ENCODE results near the gene C1QTNF5.

C1QTNF5 gene

DNA sequence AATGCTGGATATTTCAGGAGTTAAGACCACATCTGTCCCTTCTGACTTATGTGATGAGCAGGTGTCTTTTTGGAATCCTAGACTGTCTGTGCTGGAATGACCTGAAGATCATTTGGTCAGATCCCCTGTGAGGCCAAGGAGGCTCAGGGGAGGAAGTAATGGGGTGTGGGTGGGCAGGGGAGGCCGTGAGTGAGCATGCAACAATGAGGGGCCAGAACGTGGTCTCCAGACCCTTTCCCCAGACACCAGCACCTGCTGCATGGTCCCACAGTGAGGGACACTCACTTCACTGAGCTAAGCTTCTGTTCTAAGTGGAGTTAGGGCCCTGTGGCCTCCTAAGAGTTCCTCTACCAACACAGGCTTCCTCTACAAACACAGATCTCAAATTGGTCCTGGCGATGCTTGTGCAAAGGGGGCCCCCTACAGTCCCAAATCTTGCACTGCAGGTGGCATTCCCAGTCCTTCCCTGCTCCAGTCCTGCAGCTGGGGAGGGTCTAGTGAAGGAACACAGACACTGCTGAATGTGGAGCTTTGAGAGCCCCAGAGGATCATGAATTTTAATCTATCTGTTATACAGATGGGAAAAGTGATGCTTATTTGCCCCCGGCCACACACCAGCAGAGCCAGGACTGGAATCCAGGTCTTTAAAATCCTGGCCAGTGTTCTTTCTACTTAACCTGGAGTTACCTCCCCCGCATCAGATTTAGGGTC lies 33.4 kb upstream of the C1QTNF5 start (continued):
- TF ChIP-seq ZNF341 (tag by site-specific recombination; IDR thresholded peaks at IDR 0.05; ENCODE audit: low read depth) (no peak), ZNF37A (tag by site-specific recombination; IDR thresholded peaks at IDR 0.05) (no peak)

- TF ChIP-seq ZEB2 (tag by site-specific recombination; IDR thresholded peaks at IDR 0.05) (no peak), ZNF433 (tag by site-specific recombination; IDR thresholded peaks at IDR 0.05; ENCODE audit: low read depth) (no peak), ZNF133 (tag by site-specific recombination; IDR thresholded peaks at IDR 0.05) (no peak), ZNF2 (tag by site-specific recombination; IDR thresholded peaks at IDR 0.05) (no peak), ZNF423 (tag by site-specific recombination; IDR thresholded peaks at IDR 0.05) (no peak), YY1 (tag by site-specific recombination; IDR thresholded peaks at IDR 0.05) (no peak), ZBTB8A (tag by site-specific recombination; IDR thresholded peaks at IDR 0.05) (no peak), ZBTB44 (tag by site-specific recombination; IDR thresholded peaks at IDR 0.05) (no peak), SETDB1 (IDR thresholded peaks at IDR 0.05; ENCODE audit: insufficient read length, low read length) (no peak), ZNF501 (tag by site-specific recombination; IDR thresholded peaks at IDR 0.05) (no peak), ZNF558 (tag by site-specific recombination; IDR thresholded peaks at IDR 0.05) (no peak), GLIS2 (tag by site-specific recombination; IDR thresholded peaks at IDR 0.05) (0 out of 2 replicates have a peak, but pooled peaks have one; percentile 23), GLIS1 (tag by site-specific recombination; IDR thresholded peaks at IDR 0.05) (peak; percentile 37), MYNN (tag by site-specific recombination; IDR thresholded peaks at IDR 0.05; ENCODE audit: borderline replicate concordance) (no peak)
- TF ChIP-seq, protein P1, sequence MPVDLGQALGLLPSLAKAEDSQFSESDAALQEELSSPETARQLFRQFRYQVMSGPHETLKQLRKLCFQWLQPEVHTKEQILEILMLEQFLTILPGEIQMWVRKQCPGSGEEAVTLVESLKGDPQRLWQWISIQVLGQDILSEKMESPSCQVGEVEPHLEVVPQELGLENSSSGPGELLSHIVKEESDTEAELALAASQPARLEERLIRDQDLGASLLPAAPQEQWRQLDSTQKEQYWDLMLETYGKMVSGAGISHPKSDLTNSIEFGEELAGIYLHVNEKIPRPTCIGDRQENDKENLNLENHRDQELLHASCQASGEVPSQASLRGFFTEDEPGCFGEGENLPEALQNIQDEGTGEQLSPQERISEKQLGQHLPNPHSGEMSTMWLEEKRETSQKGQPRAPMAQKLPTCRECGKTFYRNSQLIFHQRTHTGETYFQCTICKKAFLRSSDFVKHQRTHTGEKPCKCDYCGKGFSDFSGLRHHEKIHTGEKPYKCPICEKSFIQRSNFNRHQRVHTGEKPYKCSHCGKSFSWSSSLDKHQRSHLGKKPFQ (tag by site-specific recombination; IDR thresholded peaks at IDR 0.05), result peak; percentile 37; the same call in 1 of the 2 replicates
- Histone ChIP-seq H3K4me1 (ENCODE audit: control insufficient read depth, insufficient read depth, low read length) (peaks cover 2% of the 10 kb centered on the region; the same call in 1 of the 2 replicates), H3K36me3 (ENCODE audit: control insufficient read depth in 2 of 2, insufficient read depth in 1 of 2, low read length in 2 of 2) (no peaks in the 10 kb centered on the region), H3K4me3 (ENCODE audit: low read depth, low read length) (no peak overlapping the region), H3K9me3 (ENCODE audit: control insufficient read depth, insufficient read depth, low read depth, low read length) (no peaks in the 10 kb centered on the region), H3K27ac (ENCODE audit: extremely low read depth, low read depth, low read length) (no peak overlapping the region)
- CTCF ChIA-PET, result interaction anchor here (0.5 to 13.7 kb wide), 26 partner anchors 8 to 1053 kb away, joined by 3 to 160 read pairs (median 5); partner anchors contain the start of genes C1QTNF5, RNF26 and USP2
- POLR2A ChIA-PET, result interaction anchor here (0.5 to 2.5 kb wide), 6 partner anchors 12 to 359 kb away, joined by 4 to 16 read pairs (median 6); partner anchors contain the start of gene MCAM
Observed at GRCh38 chr11:119373059-119373920, 32.6 kb upstream of the C1QTNF5 start.

DNA sequence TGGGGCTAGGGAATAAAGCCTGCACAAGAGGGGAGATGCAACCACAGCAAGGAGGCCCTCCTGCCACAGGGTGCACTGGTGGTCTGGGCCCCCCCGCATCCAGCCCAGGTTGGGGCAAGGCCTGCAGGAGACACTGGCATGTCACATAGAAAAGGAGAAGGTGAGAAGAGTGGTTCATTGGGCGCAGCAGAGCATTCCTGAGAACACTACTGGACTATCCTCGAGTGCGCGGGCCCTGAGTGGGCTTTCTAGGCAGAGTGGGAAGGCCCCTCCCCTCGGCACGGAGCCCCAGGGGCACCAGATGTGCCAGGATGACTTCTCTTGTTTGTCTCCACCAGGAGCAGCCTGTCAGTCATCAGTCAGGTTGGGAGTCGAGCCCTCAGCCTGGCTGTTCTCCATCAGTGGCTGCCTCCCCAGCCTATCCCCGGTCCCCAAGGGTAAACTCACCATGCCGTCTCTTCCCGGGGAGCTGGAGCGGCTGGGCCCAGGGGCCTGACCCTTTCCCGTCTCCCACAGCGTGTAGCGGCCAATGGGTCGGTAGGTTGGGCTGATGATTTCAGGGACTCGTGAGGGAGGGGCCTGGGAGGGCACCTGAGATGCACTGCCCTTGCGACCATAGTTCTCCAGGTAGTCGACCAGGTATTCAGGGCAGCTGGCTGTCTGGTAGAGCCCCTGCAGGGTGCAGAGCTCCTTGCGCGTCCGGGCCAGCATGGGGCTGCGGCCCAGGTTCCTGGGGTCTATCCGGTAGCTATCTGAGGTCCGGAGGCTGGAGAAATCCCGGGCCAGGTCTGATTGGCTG lies 31.8 kb upstream of the C1QTNF5 start:
- TF ChIP-seq ZNF211 (tag by site-specific recombination; IDR thresholded peaks at IDR 0.05; ENCODE audit: low read depth) (no peak), ZNF341 (tag by site-specific recombination; IDR thresholded peaks at IDR 0.05; ENCODE audit: low read depth) (peak; percentile 48)
- CTCF ChIA-PET, result interaction anchor here (0.6 to 13.7 kb wide), 13 partner anchors 8 to 273 kb away, joined by 4 to 160 read pairs (median 20); partner anchors contain the start of genes RNF26 and USP2
- POLR2A ChIA-PET, result interaction anchor here (1.2 kb wide), 1 partner anchor 34 kb away, joined by 4 read pairs; no protein-coding TSS in a partner anchor
- peaks cover 2% of the 10 kb centered on the region; the same call in 1 of the 2 replicates for H3K4me1 ChIP-seq (ENCODE audit: control insufficient read depth, insufficient read depth, low read length)
- H3K27ac ChIP-seq (ENCODE audit: extremely low read depth, low read depth, low read length), result no peak overlapping the region
- H3K36me3 ChIP-seq (ENCODE audit: control insufficient read depth in 2 of 2, insufficient read depth in 1 of 2, low read length in 2 of 2), result no peaks in the 10 kb centered on the region
- H3K4me3 ChIP-seq (ENCODE audit: low read depth, low read length), result no peak overlapping the region
- H3K9me3 ChIP-seq (ENCODE audit: control insufficient read depth, insufficient read depth, low read depth, low read length), result no peaks in the 10 kb centered on the region
